Transverse colon (tissue), 4 donors: Measurements from ENCODE around the gene ALK. TPM values are rescaled to one million over a fixed set of nuclear protein-coding genes. Genes with fewer than 3 reads are reported as not detected.

Experiments
- DNase-seq: peaks from one replicate; pipeline ENCODE4 v3.0.0-alpha.2; 2019
- H3K27ac ChIP-seq, 4 donors: fragments of 200-600 bp; sonication (generic); 2 replicates each; pipeline ENCODE4 v1.5.1; 2016 to 2018; ENCODE audit warnings: inconsistent platforms in 4 of 4
- H3K27me3 ChIP-seq: fragments of 200-600 bp; sonication (generic); 2 replicates; pipeline ENCODE4 v1.5.1; 2017; ENCODE audit warnings: inconsistent platforms
- H3K36me3 ChIP-seq, 4 donors: fragments of 200-600 bp; sonication (generic); 2 replicates each; pipeline ENCODE4 v1.5.1; 2017 to 2019; ENCODE audit warnings: inconsistent platforms in 4 of 4
- H3K4me1 ChIP-seq, 4 donors: fragments of 200-600 bp; sonication (generic); 2 replicates each; pipeline ENCODE4 v1.5.1; 2017 to 2020; ENCODE audit warnings: inconsistent platforms in 4 of 4
- H3K4me3 ChIP-seq, 4 donors: fragments of 200-600 bp; sonication (generic); 1 replicate in 1 of 4; 2 replicates in 3 of 4; pipeline versions ENCODE4 v1.5.1 to v1.6.1; 2017 to 2019; ENCODE audit warnings: inconsistent platforms in 4 of 4
- H3K9me3 ChIP-seq, 2 donors: fragments of 200-600 bp; sonication (generic); 2 replicates each; pipeline ENCODE4 v1.5.1; 2017 to 2019; ENCODE audit warnings: inconsistent platforms in 2 of 2
- CTCF ChIP-seq, 5 experiments: fragments of 200-600 bp in 3 of 5; fragments of 450-650 bp in 2 of 5; sonication (generic) in 3 of 5; IDR thresholded peaks; 1 replicate in 2 of 5; 2 replicates in 3 of 5; pipeline ENCODE4 v1.5.1; 2016 to 2017; ENCODE audit warnings: antibody characterized with exemption in 5 of 5, inconsistent platforms in 3 of 5, mild to moderate bottlenecking in 2 of 5, moderate library complexity in 1 of 5
- EP300 ChIP-seq: sonication (generic); formaldehyde crosslinking; IDR thresholded peaks from one replicate; pipeline ENCODE4 v1.6.1; 2017; ENCODE audit warnings: antibody characterized with exemption, low read depth
- POLR2A ChIP-seq: fragments of 450-650 bp; IDR thresholded peaks from one replicate; pipeline ENCODE4 v1.6.1; 2016; ENCODE audit warnings: antibody characterized with exemption, mild to moderate bottlenecking, moderate library complexity
- POLR2AphosphoS5 ChIP-seq, 3 donors: sonication (generic); formaldehyde crosslinking; IDR thresholded peaks; one replicate each; pipeline ENCODE4 v1.6.1; 2016; ENCODE audit warnings: antibody characterized with exemption in 3 of 3
- WGBS, 2 donors: methylation state at CpG; one replicate each; pipeline ENCODE4 v1.1.5; 2018; ENCODE audit warnings: low coverage in 1 of 2; 5-methylcytosine and 5-hydroxymethylcytosine counted together
- in situ Hi-C, 4 donors: fragments of 200-750 bp; cut with MboI; loops; one replicate each; pipeline versions ENCODE4 v1.15.0 to v1.15.1; 2017; ENCODE audit warnings: low sequenced_read_pairs in 3 of 4, low pct_ligation_motif_present in 1 of 4, low pct_unique_long_range_greater_than_20kb in 1 of 4
- intact Hi-C: fragments of 100-400 bp; cut with DNase I; formaldehyde crosslinking; loops from one replicate; pipeline ENCODE4 v1.15.1; 2023; ENCODE audit warnings: low total_unique reads
- total RNA-seq, 4 donors: library from RNA; depleted of rRNA; stranded (reverse); fragments of >200 nt; gene quantifications; one replicate each; pipeline ENCODE4 v1.1.0, GENCODE V29; 2016

The ALK gene
- total RNA-seq, 4 donors from 2014 or later, result 0.32 to 0.82 TPM; not detected in 2

- no peak for DNase-seq
- intact Hi-C loops, result no loop called here
- in situ Hi-C loops, result no loop called here
These were observed 307.6 kb downstream of the ALK start for GRCh38 chr2:29613792-29614266.

GRCh38 chr2:29613067-29613466, 308.3 kb downstream of the ALK start:
- no peaks in the 10 kb centered on the region for H3K27me3 ChIP-seq
- no peaks in the 10 kb centered on the region for H3K36me3 ChIP-seq
- intact Hi-C loops, result no loop called here
- H3K4me3 ChIP-seq, result no peak overlapping the region
- H3K9me3 ChIP-seq, result no peaks in the 10 kb centered on the region
- DNase-seq, result no peak
- no peak overlapping the region for H3K27ac ChIP-seq
- H3K4me1 ChIP-seq, result no peaks in the 10 kb centered on the region
- in situ Hi-C loops, result no loop called here
- TF ChIP-seq EP300 (no peak), CTCF (IDR thresholded peaks at IDR 0.05) (no peak), POLR2AphosphoS5 (IDR thresholded peaks at IDR 0.05) (no peak), POLR2A (no peak)
- WGBS, 2 donors, result 77 to 84% methylated on average over 3 of the region's 3 CpGs

More at GRCh38 chr2:29613792-29614266, 307.6 kb downstream of the ALK start:
- H3K4me1 ChIP-seq, result no peaks in the 10 kb centered on the region
- WGBS, 2 donors, result 75% methylated on average over 8 of the region's 8 CpGs; no CpG with 5 or more reads in 1 of the 2 donors
- no peaks in the 10 kb centered on the region for H3K36me3 ChIP-seq
- no peak overlapping the region for H3K4me3 ChIP-seq
- H3K27ac ChIP-seq, result no peak overlapping the region
- H3K9me3 ChIP-seq, result no peaks in the 10 kb centered on the region
- H3K27me3 ChIP-seq, result no peaks in the 10 kb centered on the region
- TF ChIP-seq POLR2AphosphoS5 (IDR thresholded peaks at IDR 0.05), result no peak
- no peak for TF ChIP-seq EP300

- in situ Hi-C loops, result no loop called here
- H3K36me3 ChIP-seq, result no peaks in the 10 kb centered on the region
- H3K27ac ChIP-seq, result no peak overlapping the region
- 74 to 87% methylated on average over 4 of the region's 4 CpGs for WGBS, 2 donors
- intact Hi-C loops, result no loop called here
- no peaks in the 10 kb centered on the region for H3K4me1 ChIP-seq
- DNase-seq, result no peak
- H3K27me3 ChIP-seq, result no peaks in the 10 kb centered on the region
- TF ChIP-seq POLR2AphosphoS5 (IDR thresholded peaks at IDR 0.05) (no peak), POLR2A (no peak), CTCF (IDR thresholded peaks at IDR 0.05) (no peak), EP300 (no peak)
- no peak overlapping the region for H3K4me3 ChIP-seq
- H3K9me3 ChIP-seq, result no peaks in the 10 kb centered on the region
These were observed 308.8 kb downstream of the ALK start for GRCh38 chr2:29612568-29612967.

GRCh38 chr2:29611850-29612249, 309.5 kb downstream of the ALK start:
- intact Hi-C loops, result no loop called here
- H3K36me3 ChIP-seq, result no peaks in the 10 kb centered on the region
- WGBS, 2 donors, result 70 to 77% methylated on average over 4 to 5 of the region's 5 CpGs

More at GRCh38 chr2:29611850-29612249, 309.5 kb downstream of the ALK start:
- Histone ChIP-seq H3K4me1 (no peaks in the 10 kb centered on the region), H3K9me3 (no peaks in the 10 kb centered on the region), H3K4me3 (no peak overlapping the region), H3K27ac (no peak overlapping the region), H3K27me3 (no peaks in the 10 kb centered on the region)
- TF ChIP-seq POLR2A (no peak), POLR2AphosphoS5 (IDR thresholded peaks at IDR 0.05) (no peak), CTCF (IDR thresholded peaks at IDR 0.05) (no peak), EP300 (no peak)
- DNase-seq, result no peak
- in situ Hi-C loops, result no loop called here
